GM19025 (cell line): ENCODE measurements around the gene LRP1B.

Experiments
- ATAC-seq: cut with Tn5 transposase; IDR thresholded peaks from one replicate; pipeline ENCODE4 v1.9.1; 2021; ENCODE audit warnings: mild to moderate bottlenecking, low read depth, moderate library complexity; ENCODE audit not compliant: unreplicated experiment

LRP1B gene

GRCh38 chr2:141075753-141076152, 1055.1 kb downstream of the LRP1B start:
- no peak for ATAC-seq

GRCh38 chr2:141068053-141068682, 1062.6 kb downstream of the LRP1B start:
- no peak for ATAC-seq

GRCh38 chr2:141065042-141065441, 1065.8 kb downstream of the LRP1B start:
- no peak for ATAC-seq

GRCh38 chr2:141063406-141063805, 1067.4 kb downstream of the LRP1B start:
- ATAC-seq, result no peak

- ATAC-seq, result no peak
Observed at GRCh38 chr2:141062443-141062842, 1068.4 kb downstream of the LRP1B start.

GRCh38 chr2:141062031-141062430, 1068.8 kb downstream of the LRP1B start:
- ATAC-seq, result no peak

- ATAC-seq, result no peak
Observed at GRCh38 chr2:141058556-141058955, 1072.3 kb downstream of the LRP1B start.

- no peak for ATAC-seq
Observed at GRCh38 chr2:141055531-141055930, 1075.3 kb downstream of the LRP1B start.

- no peak for ATAC-seq
Observed at GRCh38 chr2:141048951-141049350, 1081.9 kb downstream of the LRP1B start.

GRCh38 chr2:141041281-141041680, 1089.5 kb downstream of the LRP1B start:
- ATAC-seq, result no peak

- ATAC-seq, result no peak
Observed at GRCh38 chr2:141038341-141038740, 1092.5 kb downstream of the LRP1B start.

- ATAC-seq, result no peak
Observed at GRCh38 chr2:141037361-141037760, 1093.5 kb downstream of the LRP1B start.

- ATAC-seq, result no peak
Observed at GRCh38 chr2:141035846-141036420, 1094.9 kb downstream of the LRP1B start.

- ATAC-seq, result no peak
Observed at GRCh38 chr2:141029428-141030078, 1101.3 kb downstream of the LRP1B start.

GRCh38 chr2:141027221-141027620, 1103.6 kb downstream of the LRP1B start:
- ATAC-seq, result no peak

- ATAC-seq, result no peak
Observed at GRCh38 chr2:141021611-141022010, 1109.2 kb downstream of the LRP1B start.

GRCh38 chr2:141021109-141021508, 1109.7 kb downstream of the LRP1B start:
- no peak for ATAC-seq

- no peak for ATAC-seq
Observed at GRCh38 chr2:141020346-141020745, 1110.5 kb downstream of the LRP1B start.

GRCh38 chr2:141015341-141016047, 1115.3 kb downstream of the LRP1B start:
- ATAC-seq, result no peak

- no peak for ATAC-seq
Observed at GRCh38 chr2:141003967-141004657, 1126.7 kb downstream of the LRP1B start.

- no peak for ATAC-seq
Observed at GRCh38 chr2:141001750-141002149, 1129.1 kb downstream of the LRP1B start.
